HG02623 (cell line): ENCODE results near the gene ZNF367.
"Not testable (repeated sequence)": the region's sequence is repeated elsewhere in the genome, so short reads cannot be mapped to it uniquely, and the experiment has no call there.

Experiments used
- ATAC-seq: cut with Tn5 transposase; IDR thresholded peaks from one replicate; pipeline ENCODE4 v1.9.1; 2021; ENCODE audit warnings: moderate library complexity; ENCODE audit not compliant: unreplicated experiment

Gene ZNF367

GRCh38 chr9:96375507-96375906 lies 42.7 kb downstream of the ZNF367 start:
- not testable (repeated sequence) for ATAC-seq

GRCh38 chr9:96367943-96368342 lies 50.2 kb downstream of the ZNF367 start:
- ATAC-seq, result no peak

DNA sequence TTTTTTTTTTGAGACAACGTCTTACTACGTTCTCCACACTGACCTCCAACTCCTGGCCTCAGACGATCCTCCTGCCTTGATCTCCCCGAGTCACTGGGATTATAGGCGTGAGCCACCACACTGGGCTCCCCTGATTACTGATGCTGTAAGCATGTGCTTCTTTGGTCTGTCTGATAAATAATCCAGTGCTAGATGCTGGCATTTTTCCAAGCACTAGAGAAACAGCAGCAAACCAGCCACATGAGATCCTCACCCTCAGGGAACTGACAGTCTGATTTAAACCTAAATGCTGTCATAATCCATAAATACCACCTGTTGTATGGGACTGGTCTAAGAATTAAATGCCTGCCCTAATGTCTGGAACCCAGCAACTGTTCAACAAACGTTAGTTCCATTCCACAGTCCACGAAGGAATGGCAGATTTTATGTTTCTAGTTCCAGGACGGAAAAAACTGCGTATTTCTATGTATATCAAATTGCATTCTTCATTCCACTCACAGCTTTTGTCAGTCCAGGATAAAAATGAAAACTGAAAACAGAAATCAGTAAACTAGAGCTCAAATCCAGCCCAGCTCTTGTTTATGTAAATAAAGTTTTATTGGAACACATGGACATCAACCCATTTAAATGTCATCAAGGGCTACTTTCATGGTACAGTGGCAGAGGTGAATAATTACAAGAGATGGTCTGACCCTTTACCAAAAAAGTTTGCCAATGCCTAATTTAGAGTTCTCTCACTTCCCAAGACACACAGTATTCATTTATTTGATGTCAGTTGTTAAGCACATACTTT lies 54.8 kb downstream of the ZNF367 start:
- no peak for ATAC-seq

DNA sequence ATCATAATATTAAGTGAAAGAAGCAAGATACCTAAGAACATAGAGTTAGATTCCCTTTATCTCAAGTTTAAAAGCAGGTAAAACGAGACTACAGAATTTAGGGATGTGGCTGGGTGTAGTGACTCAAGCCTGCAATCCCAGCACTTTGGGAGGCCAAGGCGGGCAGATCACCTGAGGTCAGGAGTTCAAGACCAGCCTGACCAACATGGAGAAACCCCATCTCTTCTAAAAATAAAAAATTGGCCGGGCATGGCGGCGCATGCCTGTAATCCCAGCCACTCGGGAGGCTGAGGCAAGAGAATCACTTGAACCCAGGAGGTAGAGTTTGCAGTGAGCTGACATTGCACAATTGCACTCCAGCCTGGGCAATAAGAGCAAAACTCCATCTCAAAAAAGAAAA lies 56.1 kb downstream of the ZNF367 start:
- ATAC-seq, result not testable (repeated sequence)

DNA sequence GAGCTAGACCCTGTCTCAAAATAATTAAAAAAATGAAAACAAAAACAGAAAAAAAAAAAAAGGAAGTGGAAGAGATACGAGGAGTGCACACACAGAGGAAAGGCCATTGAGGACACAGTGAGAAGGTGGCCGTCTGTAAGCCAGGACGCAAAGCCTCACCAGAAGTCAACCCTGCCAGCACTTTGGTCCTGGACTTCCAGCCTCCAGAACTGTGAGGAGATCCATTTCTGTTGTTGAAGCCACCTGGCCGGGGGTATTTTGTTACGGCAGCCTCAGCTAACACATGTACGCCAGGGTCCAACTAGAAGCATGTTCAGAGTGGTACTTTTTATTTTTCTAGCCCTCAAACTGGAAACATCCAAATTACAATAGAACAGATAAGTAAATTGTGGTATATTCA lies 56.5 kb downstream of the ZNF367 start:
- ATAC-seq, result no peak

- no peak for ATAC-seq
These were observed 57.2 kb downstream of the ZNF367 start for GRCh38 chr9:96360976-96361375.

DNA sequence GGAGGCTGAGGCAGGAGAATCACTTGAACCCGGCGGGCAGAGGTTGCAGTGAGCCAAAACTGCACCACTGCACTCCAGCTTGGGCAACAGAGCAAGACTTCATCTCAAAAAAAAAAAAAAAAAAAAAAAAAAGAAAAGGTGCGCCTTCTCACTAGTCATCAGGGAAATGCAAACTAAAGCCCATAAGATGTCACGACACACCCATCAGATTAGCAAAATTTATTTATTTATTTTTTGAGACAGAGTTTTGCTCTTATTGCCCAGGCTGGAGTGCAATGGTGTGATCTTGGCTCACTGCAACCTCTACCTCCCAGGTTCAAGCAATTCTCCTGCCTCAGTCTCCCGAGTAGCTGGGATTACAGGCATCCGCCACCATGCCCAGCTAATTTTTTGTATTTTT lies 57.6 kb downstream of the ZNF367 start:
- ATAC-seq, result not testable (repeated sequence)

- ATAC-seq, result no peak
These were observed 67.3 kb downstream of the ZNF367 start for GRCh38 chr9:96350866-96351265.

DNA sequence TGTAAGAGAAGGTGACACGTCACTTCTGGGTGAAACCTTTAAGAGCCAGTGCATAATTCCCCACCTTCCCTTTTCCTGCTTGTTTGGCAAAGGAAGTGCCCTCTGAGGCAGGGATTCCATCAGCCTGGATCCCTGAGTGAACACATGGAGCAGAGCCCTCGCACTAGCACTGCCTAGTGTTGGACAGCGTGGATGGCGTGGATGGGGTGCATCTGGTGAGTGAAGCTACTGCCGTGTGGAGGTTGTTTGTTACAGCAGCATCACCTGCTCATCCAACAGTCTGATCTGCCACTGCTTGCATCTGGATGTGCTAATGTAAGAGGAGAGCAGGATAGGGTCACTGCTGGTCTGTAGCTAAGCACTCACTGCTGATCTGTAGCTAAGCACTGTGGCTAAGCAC lies 69.9 kb downstream of the ZNF367 start:
- ATAC-seq, result no peak

DNA sequence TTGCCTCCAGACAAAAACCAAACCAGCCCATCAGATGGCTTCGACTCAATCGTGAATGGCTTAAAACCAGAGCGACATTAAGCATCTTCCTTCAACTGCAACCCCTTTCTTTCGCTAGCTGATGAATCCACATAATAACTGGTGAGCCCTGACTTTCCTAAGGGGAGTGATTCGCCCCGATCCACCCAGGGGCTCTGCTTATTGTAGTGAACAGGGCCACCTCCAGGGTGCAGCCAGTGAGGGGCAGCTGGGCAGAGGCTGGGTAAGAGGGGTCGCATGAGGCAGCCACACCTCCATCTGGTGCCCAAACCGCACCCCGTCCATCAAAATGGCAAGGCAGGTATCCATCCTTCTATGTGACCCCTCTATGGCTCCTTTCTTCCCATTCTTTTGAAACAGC lies 72.6 kb downstream of the ZNF367 start:
- ATAC-seq, result no peak

DNA sequence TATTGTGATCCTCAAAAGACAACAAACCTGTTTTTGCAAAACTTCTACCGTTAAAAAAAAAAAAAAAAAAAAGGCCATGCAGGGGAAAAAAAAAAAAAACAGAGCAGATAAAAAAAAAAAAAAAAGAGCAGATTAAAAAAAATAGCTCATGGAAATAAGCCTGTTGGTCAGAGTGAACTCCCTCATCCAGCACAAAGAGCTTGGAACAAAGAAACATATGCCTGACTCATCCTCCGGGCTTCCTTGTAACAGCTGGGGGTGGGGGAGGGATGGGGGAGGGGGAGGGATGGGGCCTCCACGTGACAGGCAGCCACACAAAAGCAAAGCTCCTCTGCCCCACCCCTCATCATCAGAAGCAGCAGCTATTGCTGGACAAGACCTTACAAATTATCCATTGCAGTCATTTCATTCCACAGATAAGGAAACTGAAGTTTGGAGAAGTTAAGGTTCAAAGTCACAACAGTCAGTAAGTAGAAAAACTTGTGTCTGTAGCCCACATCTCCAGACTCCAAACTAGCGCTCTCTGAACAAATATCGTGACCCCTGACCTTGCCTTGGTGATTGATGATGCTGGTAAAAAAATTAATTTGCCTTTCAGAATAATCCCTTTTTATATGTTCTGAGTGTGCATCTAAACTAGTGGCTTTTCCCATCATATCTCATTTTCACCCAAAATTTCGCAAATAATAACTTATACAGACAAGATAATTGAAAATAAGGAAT lies 73.6 kb downstream of the ZNF367 start:
- ATAC-seq, result no peak

DNA sequence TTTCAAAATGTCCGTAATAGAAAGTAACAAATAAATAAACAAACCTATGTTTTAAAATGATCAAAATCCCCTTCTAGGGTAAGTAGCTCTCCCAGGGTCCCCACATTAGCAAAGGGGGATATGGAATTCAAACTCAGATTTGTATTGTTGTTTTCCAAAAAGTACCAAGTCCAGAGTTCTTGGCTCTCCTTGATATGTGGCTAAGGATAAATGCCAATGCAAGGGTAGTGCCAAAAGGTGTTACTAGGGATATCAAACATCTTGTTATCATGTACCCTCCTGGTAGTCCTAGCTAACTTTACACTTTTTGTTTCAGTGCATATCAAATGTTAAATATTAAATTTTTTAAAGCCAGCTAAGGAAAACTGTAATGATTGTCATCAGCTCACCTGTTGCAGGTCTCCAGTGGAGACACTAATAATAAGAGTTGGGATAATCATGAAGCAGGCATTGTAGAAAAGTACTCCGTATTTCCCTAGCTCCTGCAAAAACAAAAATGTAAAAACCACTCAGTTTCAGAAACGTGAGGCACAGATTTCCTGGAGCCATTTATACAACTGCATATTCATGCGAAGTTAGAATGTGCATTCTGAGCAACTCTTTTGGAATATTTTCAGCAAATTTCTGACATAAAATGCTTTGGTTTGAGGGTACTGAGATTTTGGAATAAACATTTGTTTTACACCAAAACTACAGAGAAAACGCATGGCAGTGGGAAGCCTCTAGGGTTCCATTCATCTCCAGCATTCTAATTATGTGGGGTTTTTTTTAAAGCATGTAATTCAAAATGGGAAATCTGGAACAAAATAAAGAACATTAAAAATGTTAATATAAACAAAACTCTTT lies 74.4 kb downstream of the ZNF367 start:
- no peak for ATAC-seq

- no peak for ATAC-seq
These were observed 75.5 kb downstream of the ZNF367 start for GRCh38 chr9:96342571-96343245.

- ATAC-seq, result no peak
These were observed 77.5 kb downstream of the ZNF367 start for GRCh38 chr9:96340707-96341106.

DNA sequence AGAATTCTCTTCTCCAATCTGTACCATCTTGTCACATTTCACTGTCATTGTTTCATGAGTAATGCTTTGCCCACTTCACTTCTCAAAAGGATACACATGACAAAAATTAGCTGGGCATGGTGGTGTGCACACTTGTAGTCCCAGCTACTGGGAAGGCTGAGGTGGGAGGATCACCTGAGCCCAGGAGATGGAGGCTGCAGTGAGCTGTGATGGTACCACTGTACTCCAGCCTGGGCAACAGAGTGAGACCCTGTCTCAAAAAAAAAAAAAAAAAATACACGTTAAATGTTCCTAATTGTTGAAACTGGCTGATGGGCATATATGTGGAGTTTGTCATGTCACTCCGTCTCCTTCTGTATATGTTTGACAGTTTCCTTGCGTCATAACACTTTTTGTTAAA lies 79.9 kb downstream of the ZNF367 start:
- no peak for ATAC-seq
